Measurements from ENCODE around the gene PPRC1.

DNA sequence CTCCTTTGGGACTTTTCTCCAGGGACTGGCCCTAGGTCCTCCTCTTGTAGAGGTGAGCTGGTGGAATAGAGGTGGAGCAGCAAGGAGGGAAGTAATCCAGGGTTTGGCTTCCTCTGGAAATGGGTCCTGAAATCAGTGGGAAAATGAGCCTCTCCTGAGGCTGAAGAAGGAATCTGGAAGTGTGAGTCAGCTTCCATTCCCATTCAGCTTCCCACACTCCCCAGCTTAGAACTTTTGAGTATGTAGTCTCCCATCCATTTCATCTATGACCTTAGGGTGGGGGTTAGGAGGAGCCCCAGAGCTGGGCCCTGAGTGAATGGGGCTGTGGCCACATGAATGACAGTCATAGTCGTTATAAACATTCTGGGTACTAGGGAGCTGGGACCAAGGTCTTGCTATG lies 30.4 kb upstream of the PPRC1 start:
- TF ChIP-seq, protein P1, sequence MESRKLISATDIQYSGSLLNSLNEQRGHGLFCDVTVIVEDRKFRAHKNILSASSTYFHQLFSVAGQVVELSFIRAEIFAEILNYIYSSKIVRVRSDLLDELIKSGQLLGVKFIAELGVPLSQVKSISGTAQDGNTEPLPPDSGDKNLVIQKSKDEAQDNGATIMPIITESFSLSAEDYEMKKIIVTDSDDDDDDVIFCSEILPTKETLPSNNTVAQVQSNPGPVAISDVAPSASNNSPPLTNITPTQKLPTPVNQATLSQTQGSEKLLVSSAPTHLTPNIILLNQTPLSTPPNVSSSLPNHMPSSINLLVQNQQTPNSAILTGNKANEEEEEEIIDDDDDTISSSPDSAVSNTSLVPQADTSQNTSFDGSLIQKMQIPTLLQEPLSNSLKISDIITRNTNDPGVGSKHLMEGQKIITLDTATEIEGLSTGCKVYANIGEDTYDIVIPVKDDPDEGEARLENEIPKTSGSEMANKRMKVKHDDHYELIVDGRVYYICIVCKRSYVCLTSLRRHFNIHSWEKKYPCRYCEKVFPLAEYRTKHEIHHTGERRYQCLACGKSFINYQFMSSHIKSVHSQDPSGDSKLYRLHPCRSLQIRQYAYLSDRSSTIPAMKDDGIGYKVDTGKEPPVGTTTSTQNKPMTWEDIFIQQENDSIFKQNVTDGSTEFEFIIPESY (IDR thresholded peaks at IDR 0.05): no peak
- TF ChIP-seq, protein P2, sequence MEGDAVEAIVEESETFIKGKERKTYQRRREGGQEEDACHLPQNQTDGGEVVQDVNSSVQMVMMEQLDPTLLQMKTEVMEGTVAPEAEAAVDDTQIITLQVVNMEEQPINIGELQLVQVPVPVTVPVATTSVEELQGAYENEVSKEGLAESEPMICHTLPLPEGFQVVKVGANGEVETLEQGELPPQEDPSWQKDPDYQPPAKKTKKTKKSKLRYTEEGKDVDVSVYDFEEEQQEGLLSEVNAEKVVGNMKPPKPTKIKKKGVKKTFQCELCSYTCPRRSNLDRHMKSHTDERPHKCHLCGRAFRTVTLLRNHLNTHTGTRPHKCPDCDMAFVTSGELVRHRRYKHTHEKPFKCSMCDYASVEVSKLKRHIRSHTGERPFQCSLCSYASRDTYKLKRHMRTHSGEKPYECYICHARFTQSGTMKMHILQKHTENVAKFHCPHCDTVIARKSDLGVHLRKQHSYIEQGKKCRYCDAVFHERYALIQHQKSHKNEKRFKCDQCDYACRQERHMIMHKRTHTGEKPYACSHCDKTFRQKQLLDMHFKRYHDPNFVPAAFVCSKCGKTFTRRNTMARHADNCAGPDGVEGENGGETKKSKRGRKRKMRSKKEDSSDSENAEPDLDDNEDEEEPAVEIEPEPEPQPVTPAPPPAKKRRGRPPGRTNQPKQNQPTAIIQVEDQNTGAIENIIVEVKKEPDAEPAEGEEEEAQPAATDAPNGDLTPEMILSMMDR (IDR thresholded peaks at IDR 0.05; ENCODE audit: low read depth, low read length, missing input control): no peak
- TF ChIP-seq MAX (IDR thresholded peaks at IDR 0.05) (no peak), EGR1 (IDR thresholded peaks at IDR 0.05; ENCODE audit: low read depth in 2 of 2) (no peak), FOXA1 (IDR thresholded peaks at IDR 0.05) (no peak)
- TF ChIP-seq, protein P3, sequence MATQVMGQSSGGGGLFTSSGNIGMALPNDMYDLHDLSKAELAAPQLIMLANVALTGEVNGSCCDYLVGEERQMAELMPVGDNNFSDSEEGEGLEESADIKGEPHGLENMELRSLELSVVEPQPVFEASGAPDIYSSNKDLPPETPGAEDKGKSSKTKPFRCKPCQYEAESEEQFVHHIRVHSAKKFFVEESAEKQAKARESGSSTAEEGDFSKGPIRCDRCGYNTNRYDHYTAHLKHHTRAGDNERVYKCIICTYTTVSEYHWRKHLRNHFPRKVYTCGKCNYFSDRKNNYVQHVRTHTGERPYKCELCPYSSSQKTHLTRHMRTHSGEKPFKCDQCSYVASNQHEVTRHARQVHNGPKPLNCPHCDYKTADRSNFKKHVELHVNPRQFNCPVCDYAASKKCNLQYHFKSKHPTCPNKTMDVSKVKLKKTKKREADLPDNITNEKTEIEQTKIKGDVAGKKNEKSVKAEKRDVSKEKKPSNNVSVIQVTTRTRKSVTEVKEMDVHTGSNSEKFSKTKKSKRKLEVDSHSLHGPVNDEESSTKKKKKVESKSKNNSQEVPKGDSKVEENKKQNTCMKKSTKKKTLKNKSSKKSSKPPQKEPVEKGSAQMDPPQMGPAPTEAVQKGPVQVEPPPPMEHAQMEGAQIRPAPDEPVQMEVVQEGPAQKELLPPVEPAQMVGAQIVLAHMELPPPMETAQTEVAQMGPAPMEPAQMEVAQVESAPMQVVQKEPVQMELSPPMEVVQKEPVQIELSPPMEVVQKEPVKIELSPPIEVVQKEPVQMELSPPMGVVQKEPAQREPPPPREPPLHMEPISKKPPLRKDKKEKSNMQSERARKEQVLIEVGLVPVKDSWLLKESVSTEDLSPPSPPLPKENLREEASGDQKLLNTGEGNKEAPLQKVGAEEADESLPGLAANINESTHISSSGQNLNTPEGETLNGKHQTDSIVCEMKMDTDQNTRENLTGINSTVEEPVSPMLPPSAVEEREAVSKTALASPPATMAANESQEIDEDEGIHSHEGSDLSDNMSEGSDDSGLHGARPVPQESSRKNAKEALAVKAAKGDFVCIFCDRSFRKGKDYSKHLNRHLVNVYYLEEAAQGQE (IDR thresholded peaks at IDR 0.05): no peak
